Measurements from ENCODE around the gene DAB1.

DAB1 gene

GRCh38 chr1:56993475-56993874, 430.4 kb downstream of the DAB1 start:
- ATAC-seq (ENCODE audit: low read depth), result no peak
- H3K27ac ChIP-seq (ENCODE audit: poor library complexity, severe bottlenecking), result no peak overlapping the region
- no peak overlapping the region for H3K4me3 ChIP-seq (ENCODE audit: severe bottlenecking)
- DNase-seq (ENCODE audit: low spot score), result no peak
- H3K27me3 ChIP-seq (ENCODE audit: insufficient read depth, poor library complexity, severe bottlenecking), result no peaks in the 10 kb centered on the region
- H3K4me1 ChIP-seq (ENCODE audit: insufficient read depth, poor library complexity, severe bottlenecking), result no peaks in the 10 kb centered on the region
- H3K36me3 ChIP-seq (ENCODE audit: low read depth), result no peaks in the 10 kb centered on the region
- no peaks in the 10 kb centered on the region for H3K9me3 ChIP-seq (ENCODE audit: severe bottlenecking)
- TF ChIP-seq CTCF (IDR thresholded peaks at IDR 0.05; ENCODE audit: poor library complexity, severe bottlenecking), result no peak

- no peak for DNase-seq (ENCODE audit: low spot score)
- no peaks in the 10 kb centered on the region for H3K36me3 ChIP-seq (ENCODE audit: low read depth)
- no peak for TF ChIP-seq CTCF (IDR thresholded peaks at IDR 0.05; ENCODE audit: poor library complexity, severe bottlenecking)
- no peaks in the 10 kb centered on the region for H3K4me1 ChIP-seq (ENCODE audit: insufficient read depth, poor library complexity, severe bottlenecking)
- no peaks in the 10 kb centered on the region for H3K9me3 ChIP-seq (ENCODE audit: severe bottlenecking)
- no peak for ATAC-seq (ENCODE audit: low read depth)
- no peak overlapping the region for H3K27ac ChIP-seq (ENCODE audit: poor library complexity, severe bottlenecking)
- H3K4me3 ChIP-seq (ENCODE audit: severe bottlenecking), result no peak overlapping the region
- H3K27me3 ChIP-seq (ENCODE audit: insufficient read depth, poor library complexity, severe bottlenecking), result peaks cover 6% of the 10 kb centered on the region
Observed at GRCh38 chr1:56992318-56993125, 431.3 kb downstream of the DAB1 start.

- no peak for ATAC-seq (ENCODE audit: low read depth)
- DNase-seq (ENCODE audit: low spot score), result no peak
- Histone ChIP-seq H3K4me3 (ENCODE audit: severe bottlenecking) (no peak overlapping the region), H3K9me3 (ENCODE audit: severe bottlenecking) (no peaks in the 10 kb centered on the region), H3K27ac (ENCODE audit: poor library complexity, severe bottlenecking) (no peak overlapping the region), H3K4me1 (ENCODE audit: insufficient read depth, poor library complexity, severe bottlenecking) (no peaks in the 10 kb centered on the region), H3K27me3 (ENCODE audit: insufficient read depth, poor library complexity, severe bottlenecking) (peaks cover 7% of the 10 kb centered on the region), H3K36me3 (ENCODE audit: low read depth) (no peaks in the 10 kb centered on the region)
- no peak for TF ChIP-seq CTCF (IDR thresholded peaks at IDR 0.05; ENCODE audit: poor library complexity, severe bottlenecking)
Observed at GRCh38 chr1:56991576-56991975, 432.3 kb downstream of the DAB1 start.

- Histone ChIP-seq H3K9me3 (ENCODE audit: severe bottlenecking) (no peaks in the 10 kb centered on the region), H3K27me3 (ENCODE audit: insufficient read depth, poor library complexity, severe bottlenecking) (peaks cover 7% of the 10 kb centered on the region), H3K36me3 (ENCODE audit: low read depth) (no peaks in the 10 kb centered on the region), H3K4me3 (ENCODE audit: severe bottlenecking) (no peak overlapping the region), H3K4me1 (ENCODE audit: insufficient read depth, poor library complexity, severe bottlenecking) (no peaks in the 10 kb centered on the region), H3K27ac (ENCODE audit: poor library complexity, severe bottlenecking) (no peak overlapping the region)
- ATAC-seq (ENCODE audit: low read depth), result no peak
- DNase-seq (ENCODE audit: low spot score), result no peak
- no peak for TF ChIP-seq CTCF (IDR thresholded peaks at IDR 0.05; ENCODE audit: poor library complexity, severe bottlenecking)
Observed at GRCh38 chr1:56986397-56986796, 437.5 kb downstream of the DAB1 start.

- Histone ChIP-seq H3K4me3 (ENCODE audit: severe bottlenecking) (no peak overlapping the region), H3K36me3 (ENCODE audit: low read depth) (no peaks in the 10 kb centered on the region), H3K9me3 (ENCODE audit: severe bottlenecking) (no peaks in the 10 kb centered on the region), H3K27ac (ENCODE audit: poor library complexity, severe bottlenecking) (no peak overlapping the region), H3K4me1 (ENCODE audit: insufficient read depth, poor library complexity, severe bottlenecking) (no peaks in the 10 kb centered on the region), H3K27me3 (ENCODE audit: insufficient read depth, poor library complexity, severe bottlenecking) (peaks cover 7% of the 10 kb centered on the region)
- TF ChIP-seq CTCF (IDR thresholded peaks at IDR 0.05; ENCODE audit: poor library complexity, severe bottlenecking), result no peak
- DNase-seq (ENCODE audit: low spot score) (no peak), ATAC-seq (ENCODE audit: low read depth) (no peak)
Observed at GRCh38 chr1:56985857-56986256, 438.0 kb downstream of the DAB1 start.
